ENCODE data around the gene SPACA7.

SPACA7 gene

GRCh38 chr13:112469071-112469745 lies 93.1 kb downstream of the SPACA7 start:
- DNase-seq = no peak

GRCh38 chr13:112473818-112474217 lies 97.7 kb downstream of the SPACA7 start:
- no peak for DNase-seq

- DNase-seq = no peak
Measured at GRCh38 chr13:112474869-112475268, 98.7 kb downstream of the SPACA7 start.

- no peak for DNase-seq
Measured at GRCh38 chr13:112475889-112476288, 99.7 kb downstream of the SPACA7 start.

GRCh38 chr13:112477070-112477619 lies 101.0 kb downstream of the SPACA7 start:
- DNase-seq = no peak

- DNase-seq = no peak
Measured at GRCh38 chr13:112479389-112479788, 103.2 kb downstream of the SPACA7 start.

GRCh38 chr13:112481458-112481857 lies 105.3 kb downstream of the SPACA7 start:
- no peak for DNase-seq

- no peak for DNase-seq
Measured at GRCh38 chr13:112483299-112483698, 107.1 kb downstream of the SPACA7 start.

Measured in CD4-positive, alpha-beta T cell treated with Interleukin-15 for 1 hour (primary cell).